ENCODE results near the gene SPEM2.

The SPEM2 gene
- 0 reads per million in 3 donors for total RNA-seq

DNA sequence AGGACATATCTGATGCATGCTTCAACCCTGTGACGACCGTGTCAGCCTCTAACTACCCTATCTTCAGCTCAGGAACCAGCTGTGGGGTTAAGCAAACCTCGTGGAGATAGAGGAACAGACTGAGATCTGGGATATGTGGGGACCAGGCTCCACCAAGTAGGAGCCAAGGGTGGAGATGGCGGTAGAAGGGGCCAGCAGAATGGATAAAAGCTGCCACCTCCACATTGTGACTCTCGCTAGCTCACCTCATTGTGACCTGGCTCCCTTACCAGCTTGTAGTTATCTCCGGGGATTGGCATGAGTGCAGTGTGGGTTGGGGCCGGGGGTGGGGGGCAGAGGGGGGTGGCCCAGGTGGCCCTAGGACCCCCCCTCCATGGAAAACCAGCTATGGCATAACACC, at the start of gene SPEM2:
Gene SPEM2 (plus strand): TSS at position 301 of the 400 bp plus-strand sequence. CDS start 73 bp downstream, at position 374.
- Histone ChIP-seq H3K27ac (ENCODE audit: insufficient read depth, low read length, poor library complexity, severe bottlenecking) (no peak within 1 kb of the TSS), H3K4me3 (ENCODE audit: insufficient read depth, low read depth, low read length, poor library complexity, severe bottlenecking) (no peak within 1 kb of the TSS), H3K36me3 (ENCODE audit: control insufficient read depth, insufficient read depth, low read length) (no peaks in the 10 kb centered on the region), H3K4me1 (ENCODE audit: control insufficient read depth, insufficient read depth, low read length, poor library complexity, severe bottlenecking) (no peaks in the 10 kb centered on the region), H3K27me3 (replicated peaks; ENCODE audit: control insufficient read depth, insufficient read depth, low read length, poor library complexity, severe bottlenecking) (no peaks in the 10 kb centered on the region), H3K9me3 (ENCODE audit: control insufficient read depth, low read length) (no peaks in the 10 kb centered on the region)
- no peak for DNase-seq

DNA sequence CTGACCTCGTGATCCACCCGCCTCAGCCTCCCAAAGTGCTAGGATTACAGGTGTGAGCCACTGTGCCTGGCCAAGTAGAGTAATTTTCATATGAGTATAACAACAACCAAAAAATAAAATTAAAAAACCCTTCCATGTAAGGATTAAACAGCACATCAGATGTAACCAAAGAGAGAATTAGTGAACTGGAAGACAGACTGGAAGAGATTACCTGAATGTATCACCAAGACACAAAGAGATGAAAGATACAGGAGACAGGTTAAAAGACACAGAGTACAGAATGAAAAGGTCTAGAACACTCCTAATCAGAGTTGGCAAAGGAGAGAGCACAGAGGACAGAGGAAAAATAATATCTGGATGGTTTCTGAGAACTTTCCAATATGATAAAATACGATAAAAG, 46.3 kb upstream of the SPEM2 start:
- Histone ChIP-seq H3K36me3 (ENCODE audit: control insufficient read depth, insufficient read depth, low read length) (no peaks in the 10 kb centered on the region), H3K9me3 (ENCODE audit: control insufficient read depth, low read length) (no peaks in the 10 kb centered on the region), H3K4me3 (ENCODE audit: insufficient read depth, low read depth, low read length, poor library complexity, severe bottlenecking) (no peak overlapping the region), H3K27ac (ENCODE audit: insufficient read depth, low read length, poor library complexity, severe bottlenecking) (no peak overlapping the region), H3K4me1 (ENCODE audit: control insufficient read depth, insufficient read depth, low read length, poor library complexity, severe bottlenecking) (peaks cover 8% of the 10 kb centered on the region), H3K27me3 (replicated peaks; ENCODE audit: control insufficient read depth, insufficient read depth, low read length, poor library complexity, severe bottlenecking) (peaks cover 10% of the 10 kb centered on the region)
- no peak for DNase-seq

DNA sequence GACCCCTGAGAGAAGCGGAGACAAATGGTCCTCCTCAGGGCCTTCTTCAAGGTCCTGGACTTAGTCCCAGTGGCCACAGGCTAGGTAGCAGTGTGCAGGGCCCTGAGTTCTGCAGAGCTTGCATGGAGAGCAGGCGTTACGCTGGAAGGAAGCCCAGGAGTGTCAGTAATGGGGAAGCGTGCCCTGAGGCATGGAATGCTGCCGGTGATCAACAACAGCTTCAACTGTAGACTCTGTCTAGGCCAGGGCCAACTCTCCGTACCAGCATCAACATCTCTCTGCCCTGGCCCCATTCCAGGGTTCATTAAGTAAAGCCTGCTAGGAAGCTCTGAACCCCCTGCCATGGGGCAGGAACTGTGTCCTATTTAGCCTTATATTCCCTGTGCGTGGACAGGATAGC, 45.1 kb upstream of the SPEM2 start:
- Histone ChIP-seq H3K36me3 (ENCODE audit: control insufficient read depth, insufficient read depth, low read length) (no peaks in the 10 kb centered on the region), H3K27ac (ENCODE audit: insufficient read depth, low read length, poor library complexity, severe bottlenecking) (no peak overlapping the region), H3K4me1 (ENCODE audit: control insufficient read depth, insufficient read depth, low read length, poor library complexity, severe bottlenecking) (peaks cover 15% of the 10 kb centered on the region), H3K27me3 (replicated peaks; ENCODE audit: control insufficient read depth, insufficient read depth, low read length, poor library complexity, severe bottlenecking) (peaks cover 10% of the 10 kb centered on the region), H3K9me3 (ENCODE audit: control insufficient read depth, low read length) (no peaks in the 10 kb centered on the region), H3K4me3 (ENCODE audit: insufficient read depth, low read depth, low read length, poor library complexity, severe bottlenecking) (no peak overlapping the region)
- DNase-seq: no peak

DNA sequence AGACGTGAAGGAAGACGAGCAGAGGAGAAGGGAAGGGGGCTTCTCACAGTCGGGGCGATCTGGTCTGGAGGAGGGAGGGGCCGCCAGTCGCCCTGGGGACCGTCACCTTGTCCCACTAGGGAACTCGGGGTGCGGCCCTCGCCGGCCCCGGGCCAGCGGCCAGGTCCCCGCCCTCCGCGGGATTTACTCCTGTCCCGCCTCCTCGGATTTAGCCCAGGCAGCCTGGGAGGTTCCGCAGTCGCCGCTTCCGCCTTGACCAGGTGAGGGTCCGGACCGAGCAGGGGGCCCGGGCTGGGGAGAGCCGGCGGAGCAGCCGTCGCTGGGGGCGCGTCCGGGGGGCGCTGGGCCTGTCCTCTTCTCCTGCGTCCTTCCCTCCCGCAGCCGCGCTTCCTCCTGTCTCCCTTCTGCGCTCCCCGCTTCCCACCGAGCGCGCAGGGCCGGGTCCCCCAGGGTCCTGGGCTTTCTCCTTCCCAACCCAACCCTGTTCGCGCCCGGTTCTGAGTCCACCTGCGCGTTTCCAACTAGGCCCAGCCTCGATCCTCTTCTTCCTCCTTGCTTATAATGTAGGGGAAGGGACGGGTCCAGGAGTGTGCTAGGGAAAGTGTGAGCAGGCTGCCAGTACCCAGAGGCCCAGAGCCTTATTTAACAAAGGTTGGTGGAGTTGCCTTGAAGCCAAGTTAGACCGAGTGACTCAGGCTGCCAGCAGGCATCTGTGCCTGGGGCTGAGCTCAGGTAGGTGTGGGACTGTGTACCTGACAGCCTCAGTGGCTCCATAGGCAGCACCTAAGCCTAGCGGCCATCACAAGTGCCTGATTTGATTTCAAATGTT, 44.3 kb upstream of the SPEM2 start, which contains the start of gene TNK1:
Gene TNK1 (plus strand): TSS at position 235 of the 829 bp plus-strand sequence. CDS start 1,838 bp downstream, outside the sequence.
- no peaks in the 10 kb centered on the region for H3K36me3 ChIP-seq (ENCODE audit: control insufficient read depth, insufficient read depth, low read length)
- no peak within 1 kb of the TSS for H3K4me3 ChIP-seq (ENCODE audit: insufficient read depth, low read depth, low read length, poor library complexity, severe bottlenecking)
- H3K27me3 ChIP-seq (replicated peaks; ENCODE audit: control insufficient read depth, insufficient read depth, low read length, poor library complexity, severe bottlenecking): peaks cover 10% of the 10 kb centered on the region
- DNase-seq: no peak
- peaks cover 15% of the 10 kb centered on the region for H3K4me1 ChIP-seq (ENCODE audit: control insufficient read depth, insufficient read depth, low read length, poor library complexity, severe bottlenecking)
- no peak within 1 kb of the TSS for H3K27ac ChIP-seq (ENCODE audit: insufficient read depth, low read length, poor library complexity, severe bottlenecking)
- no peaks in the 10 kb centered on the region for H3K9me3 ChIP-seq (ENCODE audit: control insufficient read depth, low read length)

DNA sequence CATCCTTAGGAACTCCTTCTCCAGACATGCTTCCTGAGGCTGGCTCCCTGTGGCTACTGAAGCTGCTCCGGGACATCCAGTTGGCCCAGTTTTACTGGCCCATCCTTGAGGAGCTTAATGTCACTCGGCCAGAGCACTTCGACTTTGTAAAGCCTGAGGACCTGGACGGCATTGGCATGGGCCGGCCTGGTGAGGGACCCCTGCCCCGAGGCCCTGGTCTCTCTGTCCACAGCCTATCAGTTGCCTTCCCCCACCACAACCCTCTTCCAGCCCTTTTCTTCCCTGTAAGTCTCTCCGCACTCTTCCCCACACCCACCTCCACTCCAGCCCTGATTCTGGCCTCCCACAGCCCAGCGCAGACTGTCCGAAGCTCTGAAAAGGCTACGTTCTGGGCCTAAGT, 42.5 kb upstream of the SPEM2 start:
- peaks cover 15% of the 10 kb centered on the region for H3K4me1 ChIP-seq (ENCODE audit: control insufficient read depth, insufficient read depth, low read length, poor library complexity, severe bottlenecking)
- H3K4me3 ChIP-seq (ENCODE audit: insufficient read depth, low read depth, low read length, poor library complexity, severe bottlenecking): no peak overlapping the region
- H3K27ac ChIP-seq (ENCODE audit: insufficient read depth, low read length, poor library complexity, severe bottlenecking): no peak overlapping the region
- no peak for DNase-seq
- peaks cover 6% of the 10 kb centered on the region for H3K36me3 ChIP-seq (ENCODE audit: control insufficient read depth, insufficient read depth, low read length)
- peaks cover 10% of the 10 kb centered on the region for H3K27me3 ChIP-seq (replicated peaks; ENCODE audit: control insufficient read depth, insufficient read depth, low read length, poor library complexity, severe bottlenecking)
- no peaks in the 10 kb centered on the region for H3K9me3 ChIP-seq (ENCODE audit: control insufficient read depth, low read length)

DNA sequence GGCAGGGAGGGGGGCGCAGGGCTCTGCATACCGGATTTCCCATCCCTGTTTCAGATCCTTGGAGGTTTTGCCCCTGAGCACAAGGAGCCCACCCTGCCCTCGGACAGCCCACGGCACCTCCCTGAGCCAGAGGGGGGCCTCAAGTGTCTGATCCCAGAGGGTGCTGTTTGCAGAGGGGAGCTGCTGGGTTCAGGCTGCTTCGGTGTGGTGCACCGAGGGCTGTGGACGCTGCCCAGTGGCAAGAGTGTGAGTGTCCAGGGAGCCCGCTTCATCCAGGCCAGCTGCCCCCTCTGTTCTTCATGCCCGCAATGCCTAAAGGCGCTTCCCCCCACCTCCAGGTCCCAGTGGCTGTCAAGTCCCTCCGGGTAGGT, 42.1 kb upstream of the SPEM2 start:
- no peak for DNase-seq
- H3K27me3 ChIP-seq (replicated peaks; ENCODE audit: control insufficient read depth, insufficient read depth, low read length, poor library complexity, severe bottlenecking): peaks cover 10% of the 10 kb centered on the region
- H3K27ac ChIP-seq (ENCODE audit: insufficient read depth, low read length, poor library complexity, severe bottlenecking): peak overlapping the region; percentile 84
- H3K36me3 ChIP-seq (ENCODE audit: control insufficient read depth, insufficient read depth, low read length): peaks cover 7% of the 10 kb centered on the region
- H3K9me3 ChIP-seq (ENCODE audit: control insufficient read depth, low read length): no peaks in the 10 kb centered on the region
- peaks cover 15% of the 10 kb centered on the region for H3K4me1 ChIP-seq (ENCODE audit: control insufficient read depth, insufficient read depth, low read length, poor library complexity, severe bottlenecking)
- peak overlapping the region; percentile 64 for H3K4me3 ChIP-seq (ENCODE audit: insufficient read depth, low read depth, low read length, poor library complexity, severe bottlenecking)

DNA sequence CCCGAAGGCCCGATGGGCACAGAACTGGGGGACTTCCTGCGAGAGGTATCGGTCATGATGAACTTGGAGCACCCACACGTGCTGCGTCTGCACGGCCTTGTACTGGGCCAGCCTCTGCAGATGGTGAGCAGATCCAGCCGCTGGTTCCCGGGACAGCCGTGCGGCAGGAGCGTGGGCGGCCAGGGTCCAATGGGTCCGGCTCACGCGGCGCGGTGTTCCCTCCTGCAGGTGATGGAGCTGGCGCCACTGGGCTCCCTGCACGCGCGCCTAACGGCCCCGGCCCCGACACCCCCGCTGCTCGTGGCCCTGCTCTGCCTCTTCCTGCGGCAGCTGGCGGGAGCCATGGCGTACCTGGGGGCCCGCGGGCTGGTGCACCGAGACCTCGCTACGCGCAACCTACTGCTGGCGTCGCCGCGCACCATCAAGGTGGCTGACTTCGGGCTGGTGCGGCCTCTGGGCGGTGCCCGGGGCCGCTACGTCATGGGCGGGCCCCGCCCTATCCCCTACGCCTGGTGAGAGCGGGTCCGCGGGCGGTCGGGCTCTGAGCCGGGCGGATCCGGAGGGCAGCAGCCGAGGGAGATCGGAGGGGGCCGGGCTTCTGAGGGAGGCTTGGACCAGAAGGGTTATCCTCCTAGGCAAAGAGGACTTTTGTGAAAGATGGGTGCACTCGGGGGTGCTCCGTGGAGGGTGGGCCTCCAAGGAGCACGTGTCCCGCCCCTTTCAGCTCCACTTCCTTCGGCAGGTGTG, 41.5 kb upstream of the SPEM2 start:
- H3K9me3 ChIP-seq (ENCODE audit: control insufficient read depth, low read length): no peaks in the 10 kb centered on the region
- H3K4me1 ChIP-seq (ENCODE audit: control insufficient read depth, insufficient read depth, low read length, poor library complexity, severe bottlenecking): peaks cover 15% of the 10 kb centered on the region
- peak overlapping the region; percentile 84 for H3K27ac ChIP-seq (ENCODE audit: insufficient read depth, low read length, poor library complexity, severe bottlenecking)
- H3K27me3 ChIP-seq (replicated peaks; ENCODE audit: control insufficient read depth, insufficient read depth, low read length, poor library complexity, severe bottlenecking): peaks cover 10% of the 10 kb centered on the region
- peak overlapping the region; percentile 64 for H3K4me3 ChIP-seq (ENCODE audit: insufficient read depth, low read depth, low read length, poor library complexity, severe bottlenecking)
- peak; percentile 63 to 75 (median 72) for DNase-seq
- peaks cover 13% of the 10 kb centered on the region for H3K36me3 ChIP-seq (ENCODE audit: control insufficient read depth, insufficient read depth, low read length)

DNA sequence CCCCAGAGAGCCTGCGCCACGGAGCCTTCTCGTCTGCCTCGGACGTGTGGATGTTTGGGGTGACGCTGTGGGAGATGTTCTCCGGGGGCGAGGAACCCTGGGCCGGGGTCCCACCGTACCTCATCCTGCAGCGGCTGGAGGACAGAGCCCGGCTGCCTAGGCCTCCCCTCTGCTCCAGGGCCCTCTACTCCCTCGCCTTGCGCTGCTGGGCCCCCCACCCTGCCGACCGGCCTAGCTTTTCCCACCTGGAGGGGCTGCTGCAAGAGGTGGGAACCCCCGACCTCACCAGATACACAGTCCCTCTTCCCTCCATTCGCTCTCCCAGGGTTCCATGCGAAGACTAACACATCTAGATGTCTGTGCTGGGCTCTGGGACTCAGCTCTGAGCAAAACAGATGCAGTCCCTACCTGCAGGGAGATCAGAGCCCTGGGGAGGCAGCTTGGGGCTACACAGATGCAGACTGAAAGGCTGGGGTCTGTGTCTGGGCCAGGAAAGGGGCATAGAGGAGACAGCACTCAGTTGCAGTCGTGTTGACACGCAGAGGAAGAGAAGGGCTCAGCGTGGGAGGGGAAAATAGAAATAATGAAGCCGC, 40.8 kb upstream of the SPEM2 start:
- DNase-seq: no peak
- Histone ChIP-seq H3K36me3 (ENCODE audit: control insufficient read depth, insufficient read depth, low read length) (peaks cover 19% of the 10 kb centered on the region), H3K27ac (ENCODE audit: insufficient read depth, low read length, poor library complexity, severe bottlenecking) (peak overlapping the region; percentile 84), H3K4me3 (ENCODE audit: insufficient read depth, low read depth, low read length, poor library complexity, severe bottlenecking) (peak overlapping the region; percentile 64), H3K27me3 (replicated peaks; ENCODE audit: control insufficient read depth, insufficient read depth, low read length, poor library complexity, severe bottlenecking) (peaks cover 10% of the 10 kb centered on the region), H3K9me3 (ENCODE audit: control insufficient read depth, low read length) (no peaks in the 10 kb centered on the region), H3K4me1 (ENCODE audit: control insufficient read depth, insufficient read depth, low read length, poor library complexity, severe bottlenecking) (peaks cover 15% of the 10 kb centered on the region)

DNA sequence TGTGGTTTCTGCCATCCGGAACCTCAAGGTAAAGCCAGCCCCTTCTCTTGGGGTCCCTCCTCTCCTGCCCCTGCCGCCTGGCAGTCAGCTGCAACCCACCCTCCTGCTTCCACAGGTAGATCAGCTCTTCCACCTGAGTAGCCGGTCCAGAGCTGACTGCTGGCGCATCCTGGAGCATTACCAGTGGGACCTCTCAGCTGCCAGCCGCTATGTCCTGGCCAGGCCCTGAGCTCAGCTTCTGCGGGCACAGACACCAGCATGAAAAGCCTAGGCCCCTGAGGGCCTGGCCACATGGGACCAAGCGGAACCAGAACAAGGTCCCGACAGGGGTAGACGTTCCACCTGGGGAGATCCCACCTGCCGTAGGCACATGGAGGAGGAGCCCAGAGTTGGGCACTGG, 36.6 kb upstream of the SPEM2 start:
- no peak overlapping the region for H3K4me3 ChIP-seq (ENCODE audit: insufficient read depth, low read depth, low read length, poor library complexity, severe bottlenecking)
- no peaks in the 10 kb centered on the region for H3K9me3 ChIP-seq (ENCODE audit: control insufficient read depth, low read length)
- H3K27ac ChIP-seq (ENCODE audit: insufficient read depth, low read length, poor library complexity, severe bottlenecking): no peak overlapping the region
- peaks cover 33% of the 10 kb centered on the region for H3K4me1 ChIP-seq (ENCODE audit: control insufficient read depth, insufficient read depth, low read length, poor library complexity, severe bottlenecking)
- no peak for DNase-seq
- no peaks in the 10 kb centered on the region for H3K27me3 ChIP-seq (replicated peaks; ENCODE audit: control insufficient read depth, insufficient read depth, low read length, poor library complexity, severe bottlenecking)
- H3K36me3 ChIP-seq (ENCODE audit: control insufficient read depth, insufficient read depth, low read length): peaks cover 50% of the 10 kb centered on the region

Measured in effector memory CD4-positive, alpha-beta T cell (primary cell).